Frontal cortex (tissue), 4 donors: ENCODE measurements around the gene NR2F2. TPM values are rescaled to one million over a fixed set of nuclear protein-coding genes. Genes with fewer than 3 reads are reported as not detected.

Experiments
- DNase-seq, 2 donors: peaks; one replicate each; pipeline ENCODE4 v3.0.0; 2012; ENCODE audit warnings: low spot score in 2 of 2
- FAIRE-seq: peaks from 2 replicates; lab custom pipeline; 2012; peaks lifted over from hg19 to GRCh38; lab: Jason Lieb, UNC
- total RNA-seq: library from RNA; depleted of rRNA; stranded (reverse); fragments of >200 nt; gene quantifications from one replicate; pipeline ENCODE4 v1.2.3, GENCODE V29; 2014
- donor health status: control.
- donor health status: control.
- donor health status: control.

Gene NR2F2
- total RNA-seq, 1 donor from 2014 or later: 4.9 TPM

DNA sequence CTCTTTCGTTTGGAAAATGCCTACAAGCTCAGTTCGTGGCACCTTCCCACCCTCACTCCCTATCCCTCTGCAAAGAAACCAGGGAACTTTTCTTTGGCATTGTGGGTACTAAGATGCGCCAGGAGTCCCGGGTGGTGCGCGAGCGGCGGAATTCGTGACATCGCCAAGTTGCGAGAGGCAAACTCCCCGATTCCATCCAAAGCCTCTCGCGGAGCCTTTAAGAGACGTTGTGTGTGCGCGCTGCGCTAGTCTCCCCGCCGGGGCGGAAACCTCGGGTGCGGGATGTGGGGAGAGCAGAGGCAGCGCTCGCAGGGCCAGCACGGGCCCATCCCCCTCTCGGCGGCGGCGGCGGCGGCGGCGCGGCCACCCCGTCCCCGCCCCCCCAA, 443 bp upstream of the NR2F2 start:
- DNase-seq (no peak), FAIRE-seq (no peak)

- DNase-seq (peak in 1 of 2 donors; percentile 36), FAIRE-seq (no peak)
These were observed 844 bp downstream of the NR2F2 start for GRCh38 chr15:96331144-96331944.

DNA sequence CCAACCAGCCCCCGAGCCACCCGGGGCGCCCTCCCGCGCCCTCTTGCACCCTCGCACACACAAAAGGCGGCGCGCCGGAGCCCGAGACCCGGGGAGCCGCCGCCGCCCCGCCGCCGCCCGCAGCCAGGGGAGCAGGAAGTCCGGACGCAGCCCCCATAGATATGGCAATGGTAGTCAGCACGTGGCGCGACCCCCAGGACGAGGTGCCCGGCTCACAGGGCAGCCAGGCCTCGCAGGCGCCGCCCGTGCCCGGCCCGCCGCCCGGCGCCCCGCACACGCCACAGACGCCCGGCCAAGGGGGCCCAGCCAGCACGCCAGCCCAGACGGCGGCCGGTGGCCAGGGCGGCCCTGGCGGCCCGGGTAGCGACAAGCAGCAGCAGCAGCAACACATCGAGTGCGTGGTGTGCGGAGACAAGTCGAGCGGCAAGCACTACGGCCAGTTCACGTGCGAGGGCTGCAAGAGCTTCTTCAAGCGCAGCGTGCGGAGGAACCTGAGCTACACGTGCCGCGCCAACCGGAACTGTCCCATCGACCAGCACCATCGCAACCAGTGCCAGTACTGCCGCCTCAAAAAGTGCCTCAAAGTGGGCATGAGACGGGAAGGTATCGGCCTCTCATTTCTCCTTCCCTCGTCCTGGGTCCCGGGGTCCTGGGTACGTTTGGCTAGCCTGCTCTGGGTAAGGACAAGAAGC, 1.6 kb downstream of the NR2F2 start:
- FAIRE-seq: no peak
- no peak for DNase-seq

GRCh38 chr15:96332637-96333121, 2.2 kb downstream of the NR2F2 start:
- no peak for FAIRE-seq

GRCh38 chr15:96333131-96334016, 2.9 kb downstream of the NR2F2 start:
- DNase-seq: no peak
- FAIRE-seq: no peak

More at GRCh38 chr15:96332637-96333121, 2.2 kb downstream of the NR2F2 start:
- no peak for DNase-seq

- FAIRE-seq (no peak), DNase-seq (no peak)
These were observed 3.7 kb downstream of the NR2F2 start for GRCh38 chr15:96334017-96334704.

GRCh38 chr15:96334705-96335410, 4.4 kb downstream of the NR2F2 start:
- FAIRE-seq (no peak), DNase-seq (no peak)

DNA sequence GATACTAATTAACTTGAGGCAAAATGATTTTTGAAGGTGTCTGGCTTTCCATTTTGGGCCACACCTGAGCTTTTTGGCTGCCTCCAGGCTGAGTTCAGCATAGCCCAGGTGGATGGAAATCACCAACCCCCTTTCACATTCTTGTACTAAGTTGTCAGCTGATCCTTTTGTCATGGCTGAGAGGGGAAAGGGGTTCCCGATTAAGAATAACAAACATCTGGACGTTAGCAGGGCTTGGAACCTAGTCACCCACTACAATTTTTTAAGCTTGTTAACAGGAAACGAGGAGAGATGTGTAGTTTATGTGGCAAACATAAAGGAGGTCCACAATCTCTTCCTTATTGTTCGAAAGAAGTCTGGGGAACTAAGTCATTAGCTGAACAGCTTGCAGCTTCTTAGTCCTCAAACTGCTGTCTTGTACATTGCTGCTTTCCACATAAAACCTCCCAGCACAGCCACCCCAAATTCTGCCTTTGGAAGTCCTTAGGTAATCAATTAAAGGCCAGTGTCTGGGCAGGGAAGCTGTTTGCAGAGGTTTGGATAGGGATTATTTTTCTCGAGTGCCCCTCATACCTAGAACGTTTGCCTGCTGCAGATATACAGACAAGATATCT, 5.0 kb downstream of the NR2F2 start:
- FAIRE-seq: no peak
- DNase-seq: no peak

DNA sequence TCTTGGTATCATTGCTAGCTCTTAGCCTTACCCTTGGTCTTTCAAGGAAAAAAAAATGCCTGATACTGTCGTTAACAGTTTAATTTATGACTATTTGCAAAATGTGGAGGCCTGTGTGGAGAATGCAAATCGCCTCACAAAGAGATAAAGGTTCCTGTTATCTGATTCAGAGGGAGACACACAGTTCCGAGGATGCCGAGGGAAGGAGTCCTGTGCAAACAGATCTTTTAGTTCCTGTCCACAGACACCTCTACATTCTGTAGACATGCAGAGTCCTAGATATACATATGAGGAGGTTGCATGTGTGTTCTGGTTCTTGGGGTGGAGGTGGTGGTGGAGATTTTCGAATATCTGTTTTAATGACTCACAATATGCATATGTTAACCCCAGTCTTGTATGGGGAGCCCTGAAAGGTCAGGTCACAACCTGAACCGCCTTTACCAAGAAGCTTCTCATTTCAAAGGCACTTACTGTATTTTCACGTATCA, 5.7 kb downstream of the NR2F2 start:
- FAIRE-seq (no peak), DNase-seq (no peak)

GRCh38 chr15:96336596-96337364, 6.3 kb downstream of the NR2F2 start:
- no peak for DNase-seq

DNA sequence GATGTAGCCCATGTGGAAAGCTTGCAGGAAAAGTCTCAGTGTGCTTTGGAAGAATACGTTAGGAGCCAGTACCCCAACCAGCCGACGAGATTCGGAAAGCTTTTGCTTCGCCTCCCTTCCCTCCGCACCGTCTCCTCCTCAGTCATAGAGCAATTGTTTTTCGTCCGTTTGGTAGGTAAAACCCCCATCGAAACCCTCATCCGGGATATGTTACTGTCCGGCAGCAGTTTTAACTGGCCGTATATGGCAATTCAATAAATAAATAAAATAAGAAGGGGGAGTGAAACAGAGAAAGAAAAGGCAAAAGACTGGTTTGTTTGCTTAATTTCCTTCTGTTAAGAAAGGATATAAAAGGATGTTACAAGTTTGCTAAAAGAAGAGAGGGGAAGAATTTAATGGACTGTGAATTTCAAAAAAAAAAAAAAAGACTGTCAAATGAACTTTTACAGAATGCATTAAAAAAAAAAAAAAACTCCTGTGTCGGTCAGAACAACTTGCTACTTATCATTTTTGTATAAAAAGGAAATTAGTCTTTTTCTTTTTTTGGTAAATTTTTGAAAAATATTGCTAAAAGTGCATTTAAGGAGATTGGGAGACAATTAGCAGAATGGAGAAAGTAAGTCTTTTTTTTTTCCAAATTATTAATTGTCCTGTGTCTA, 7.0 kb downstream of the NR2F2 start:
- FAIRE-seq (no peak), DNase-seq (no peak)

More at GRCh38 chr15:96336596-96337364, 6.3 kb downstream of the NR2F2 start:
- FAIRE-seq: no peak

- DNase-seq (no peak), FAIRE-seq (no peak)
These were observed 7.7 kb downstream of the NR2F2 start for GRCh38 chr15:96338074-96338765.

GRCh38 chr15:96338766-96339618, 8.5 kb downstream of the NR2F2 start:
- FAIRE-seq: no peak
- no peak for DNase-seq

DNA sequence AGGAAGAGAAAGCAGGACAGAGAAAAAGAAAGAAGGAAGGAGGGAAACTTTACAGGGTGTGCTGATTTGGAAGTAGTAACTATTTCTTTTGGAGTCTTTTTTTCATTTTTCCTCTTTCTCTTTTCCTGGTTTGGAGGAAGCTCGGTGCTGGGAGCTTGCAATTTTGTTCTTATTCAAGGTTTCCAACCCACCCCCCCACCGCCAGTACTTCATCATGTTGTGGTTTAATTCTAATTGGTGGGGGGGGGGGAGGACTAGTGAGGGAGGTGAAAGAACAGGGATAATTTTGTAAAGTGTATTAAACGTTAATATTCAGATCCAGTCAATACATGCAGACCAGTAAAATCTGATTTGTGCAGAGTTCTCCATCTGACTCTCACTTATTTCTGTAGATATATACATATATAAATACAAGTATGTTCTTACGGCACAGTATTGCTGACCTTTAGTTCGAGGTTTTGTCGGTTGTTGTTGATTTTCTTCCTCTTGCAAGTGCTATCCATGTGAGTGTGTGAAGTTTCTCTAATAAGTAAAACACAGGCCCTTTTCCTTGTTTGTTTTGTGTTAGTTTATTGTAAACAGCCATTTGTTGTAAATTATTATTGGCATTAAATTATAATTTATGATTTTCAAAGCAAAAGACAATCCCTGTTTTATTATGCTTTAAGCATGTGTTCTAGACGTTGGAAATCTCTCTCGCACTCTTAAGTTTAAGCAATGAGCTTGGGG, 9.3 kb downstream of the NR2F2 start:
- DNase-seq (no peak), FAIRE-seq (no peak)

GRCh38 chr15:96340348-96340597, 9.8 kb downstream of the NR2F2 start:
- DNase-seq (no peak), FAIRE-seq (no peak)
